ENCODE measurements around the gene SLAMF7. TPM values are rescaled to one million over a fixed set of nuclear protein-coding genes. Genes with fewer than 3 reads are reported as not detected.

The SLAMF7 gene
- polyA plus RNA-seq, 1 donor (not counting 4 experiments of a cell fraction or from before 2014, with no cell fraction given) = 31.0 TPM

DNA sequence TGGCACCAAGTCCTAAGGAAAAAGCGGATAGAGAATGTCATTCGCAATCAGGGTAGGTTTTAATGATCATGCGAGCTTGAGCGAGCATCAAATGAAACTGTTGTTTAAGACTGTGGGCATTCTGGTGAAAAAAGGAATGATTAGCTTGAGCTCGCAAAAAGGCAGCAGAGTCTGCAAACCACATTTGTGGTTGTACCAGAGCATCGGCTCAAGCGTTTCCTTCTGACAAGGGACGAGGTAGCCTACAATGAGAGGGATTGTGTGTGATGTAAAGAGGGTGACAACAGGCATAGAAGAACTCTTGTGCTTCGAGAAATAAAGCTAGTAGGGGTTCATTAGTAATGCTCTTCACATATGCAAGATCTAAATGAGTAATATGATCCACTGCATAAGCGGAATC is 16.3 kb upstream of the SLAMF7 start:
- TF ChIP-seq EZH2 (IDR thresholded peaks at IDR 0.05; ENCODE audit: low read length) = no peak
- TF ChIP-seq CTCF (optimal IDR thresholded peaks at IDR 0.05 in 1 of 3, IDR thresholded peaks at IDR 0.05 in 1 of 3, conservative IDR thresholded peaks at IDR 0.05 in 1 of 3; ENCODE audit: extremely low read depth in 1 of 3, insufficient read depth in 2 of 3, low read length in 3 of 3) = no peak
- FAIRE-seq = no peak
- dilution Hi-C loops (cut with MboI; ENCODE audit: extremely low pct_ligation_motif_present, low sequenced_read_pairs) = no loop called here

DNA sequence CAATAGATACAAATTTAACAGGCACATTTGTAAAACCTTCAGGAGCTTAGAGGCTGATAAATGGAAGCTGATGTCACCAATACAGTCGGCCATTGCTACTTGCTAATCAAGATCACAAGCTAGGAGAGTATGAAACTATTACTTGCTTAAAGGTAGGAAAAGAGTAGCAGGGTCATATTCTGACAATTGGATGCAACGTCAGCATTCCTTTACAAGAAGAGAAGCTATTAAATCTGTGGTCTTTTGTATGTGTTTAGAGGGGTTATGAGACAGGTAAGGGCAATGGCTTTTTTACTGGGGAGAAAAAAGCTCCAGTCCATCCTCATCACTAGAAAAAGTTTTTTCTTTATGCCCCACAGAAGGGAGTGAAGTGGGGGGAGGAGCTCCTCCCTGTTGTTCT is 15.7 kb upstream of the SLAMF7 start:
- FAIRE-seq = no peak
- Histone ChIP-seq H4K20me1 (ENCODE audit: control insufficient read depth, extremely low read depth, insufficient read depth, low read length) (no peaks in the 10 kb centered on the region), H2AFZ (ENCODE audit: control insufficient read depth, low read length) (no peak overlapping the region), H3K27ac (ENCODE audit: control insufficient read depth, insufficient read depth, low read length) (no peak overlapping the region), H3K79me2 (ENCODE audit: control insufficient read depth, insufficient read depth, low read length) (no peaks in the 10 kb centered on the region), H3K4me1 (ENCODE audit: control insufficient read depth, extremely low read depth, insufficient read depth, low read length) (peaks cover 38% of the 10 kb centered on the region), H3K4me2 (ENCODE audit: control insufficient read depth, extremely low read depth, insufficient read depth, low read depth, low read length) (no peak overlapping the region), H3K36me3 (ENCODE audit: control insufficient read depth in 2 of 2, extremely low read depth in 1 of 2, insufficient read depth in 2 of 2, low read length in 2 of 2) (no peaks in the 10 kb centered on the region), H3K27me3 (ENCODE audit: control insufficient read depth, extremely low read depth, insufficient read depth, low read length) (no peaks in the 10 kb centered on the region), H3K9me3 (ENCODE audit: control insufficient read depth, low read depth, low read length) (no peaks in the 10 kb centered on the region), H3K9ac (ENCODE audit: control insufficient read depth, extremely low read depth, insufficient read depth, low read length) (no peak overlapping the region), H3K4me3 (ENCODE audit: control insufficient read depth in 2 of 3, extremely low read depth in 1 of 3, insufficient read depth in 2 of 3, low read depth in 1 of 3, low read length in 3 of 3) (no peak overlapping the region), H3K9me1 (ENCODE audit: control insufficient read depth, extremely low read depth, insufficient read depth, low read length) (peaks cover 4% of the 10 kb centered on the region)
- dilution Hi-C loops (cut with MboI; ENCODE audit: extremely low pct_ligation_motif_present, low sequenced_read_pairs) = no loop called here
- no peak for DNase-seq (ENCODE audit: low read depth, low spot score)
- no peak for TF ChIP-seq CTCF (optimal IDR thresholded peaks at IDR 0.05 in 1 of 3, IDR thresholded peaks at IDR 0.05 in 1 of 3, conservative IDR thresholded peaks at IDR 0.05 in 1 of 3; ENCODE audit: extremely low read depth in 1 of 3, insufficient read depth in 2 of 3, low read length in 3 of 3)
- TF ChIP-seq EZH2 (IDR thresholded peaks at IDR 0.05; ENCODE audit: low read length) = no peak

More for the DNA sequence above, 16.3 kb upstream of the SLAMF7 start:
- Histone ChIP-seq H3K4me2 (ENCODE audit: control insufficient read depth, extremely low read depth, insufficient read depth, low read depth, low read length) (no peak overlapping the region), H3K79me2 (ENCODE audit: control insufficient read depth, insufficient read depth, low read length) (no peaks in the 10 kb centered on the region), H3K27ac (ENCODE audit: control insufficient read depth, insufficient read depth, low read length) (no peak overlapping the region), H3K9ac (ENCODE audit: control insufficient read depth, extremely low read depth, insufficient read depth, low read length) (no peak overlapping the region), H3K9me1 (ENCODE audit: control insufficient read depth, extremely low read depth, insufficient read depth, low read length) (peaks cover 2% of the 10 kb centered on the region), H3K9me3 (ENCODE audit: control insufficient read depth, low read depth, low read length) (no peaks in the 10 kb centered on the region), H3K27me3 (ENCODE audit: control insufficient read depth, extremely low read depth, insufficient read depth, low read length) (no peaks in the 10 kb centered on the region), H3K4me3 (ENCODE audit: control insufficient read depth in 2 of 3, extremely low read depth in 1 of 3, insufficient read depth in 2 of 3, low read depth in 1 of 3, low read length in 3 of 3) (no peak overlapping the region), H2AFZ (ENCODE audit: control insufficient read depth, low read length) (no peak overlapping the region), H3K4me1 (ENCODE audit: control insufficient read depth, extremely low read depth, insufficient read depth, low read length) (peaks cover 32% of the 10 kb centered on the region), H3K36me3 (ENCODE audit: control insufficient read depth in 2 of 2, extremely low read depth in 1 of 2, insufficient read depth in 2 of 2, low read length in 2 of 2) (no peaks in the 10 kb centered on the region), H4K20me1 (ENCODE audit: control insufficient read depth, extremely low read depth, insufficient read depth, low read length) (no peaks in the 10 kb centered on the region)
- no peak for DNase-seq (ENCODE audit: low read depth, low spot score)
